GM21528 (cell line): ENCODE data around the gene CNTROB.

ENCODE experiments used
- ATAC-seq: cut with Tn5 transposase; IDR thresholded peaks from one replicate; pipeline ENCODE4 v1.9.1; 2021; ENCODE audit warnings: mild to moderate bottlenecking, moderate library complexity; ENCODE audit not compliant: unreplicated experiment, low FRiP score

CNTROB gene

DNA sequence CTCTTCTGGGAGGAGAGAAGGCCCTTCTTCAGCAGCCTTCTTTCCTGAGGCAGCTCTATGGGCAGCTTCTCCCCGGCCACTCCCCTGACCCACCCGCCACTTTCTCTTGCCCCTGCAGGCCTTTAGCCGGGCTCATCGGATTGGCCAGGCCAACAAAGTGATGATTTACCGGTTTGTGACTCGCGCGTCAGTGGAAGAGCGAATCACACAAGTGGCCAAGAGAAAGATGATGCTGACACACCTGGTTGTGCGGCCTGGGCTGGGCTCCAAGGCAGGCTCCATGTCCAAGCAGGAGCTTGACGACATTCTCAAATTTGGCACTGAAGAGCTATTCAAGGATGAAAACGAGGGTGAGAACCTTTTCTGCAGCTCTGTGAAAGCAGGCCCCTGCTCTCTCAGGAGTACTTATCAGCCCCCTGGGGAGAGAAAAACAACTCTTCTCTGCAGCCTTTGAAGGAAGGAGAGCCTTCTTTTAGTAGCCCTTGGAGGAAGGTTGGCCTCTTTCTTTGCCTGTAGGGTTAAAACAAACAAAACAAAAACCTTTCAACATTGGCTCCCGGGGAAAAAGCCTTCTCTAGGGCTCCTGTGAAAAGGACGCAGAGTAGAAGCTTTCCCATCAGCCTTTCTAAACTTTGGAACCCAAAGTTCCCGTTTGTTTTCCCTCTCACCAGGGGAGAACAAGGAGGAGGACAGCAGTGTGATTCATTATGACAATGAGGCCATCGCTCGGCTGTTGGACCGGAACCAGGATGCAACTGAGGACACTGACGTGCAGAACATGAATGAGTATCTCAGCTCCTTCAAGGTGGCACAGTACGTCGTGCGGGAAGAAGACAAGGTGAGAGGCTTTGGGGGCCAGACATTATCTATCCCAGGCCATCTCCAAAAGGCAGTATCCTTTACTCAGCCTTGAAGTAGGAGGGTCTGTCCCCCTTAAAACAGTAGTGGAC lies 28.6 kb upstream of the CNTROB start:
- ATAC-seq, result no peak

DNA sequence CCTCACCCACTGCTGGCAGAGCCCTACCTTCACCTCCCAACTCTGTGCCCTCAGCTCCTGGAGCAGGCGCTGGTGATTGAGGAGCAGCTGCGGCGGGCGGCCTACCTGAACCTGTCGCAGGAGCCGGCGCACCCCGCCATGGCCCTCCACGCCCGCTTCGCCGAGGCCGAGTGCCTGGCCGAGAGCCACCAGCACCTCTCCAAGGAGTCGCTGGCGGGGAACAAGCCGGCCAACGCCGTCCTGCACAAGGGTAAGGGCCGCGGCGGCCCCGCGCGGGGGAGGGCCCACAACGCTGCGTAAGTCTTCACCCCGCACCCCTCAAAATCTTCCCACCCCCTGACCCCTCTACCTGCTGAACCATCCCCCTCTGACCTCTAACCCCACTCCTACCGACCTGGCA lies 22.9 kb upstream of the CNTROB start:
- no peak for ATAC-seq

DNA sequence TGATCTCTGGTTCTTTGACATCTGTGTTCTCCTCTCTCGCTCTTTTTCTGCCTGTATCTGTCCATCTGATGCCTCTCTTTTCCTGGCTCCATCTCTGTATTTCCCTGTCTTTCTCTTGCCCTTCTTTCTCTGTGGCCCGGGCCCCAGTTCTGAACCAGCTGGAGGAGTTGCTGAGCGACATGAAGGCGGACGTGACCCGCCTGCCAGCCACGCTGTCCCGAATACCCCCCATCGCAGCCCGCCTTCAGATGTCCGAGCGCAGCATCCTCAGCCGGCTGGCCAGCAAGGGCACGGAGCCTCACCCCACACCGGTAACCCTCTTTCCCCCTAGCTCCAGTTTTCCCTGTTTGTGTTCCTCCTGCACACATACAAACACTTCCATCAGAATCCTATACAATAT lies 21.7 kb upstream of the CNTROB start:
- ATAC-seq, result no peak

DNA sequence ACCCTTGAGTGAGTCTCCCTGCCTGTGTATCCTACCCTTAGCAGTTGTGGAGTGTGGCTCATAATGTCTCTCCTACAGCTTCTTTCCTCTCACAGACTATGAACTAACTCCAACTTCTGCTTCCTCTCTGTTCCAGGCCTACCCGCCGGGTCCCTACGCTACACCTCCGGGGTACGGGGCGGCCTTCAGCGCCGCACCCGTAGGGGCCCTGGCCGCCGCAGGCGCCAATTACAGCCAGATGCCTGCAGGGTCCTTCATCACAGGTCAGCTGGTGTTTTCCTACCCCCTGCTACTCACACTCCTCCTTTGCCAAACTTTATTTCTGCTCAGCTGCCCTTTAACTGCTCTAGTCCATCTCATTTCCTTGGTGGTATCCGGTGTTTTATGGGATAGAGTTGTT lies 21.3 kb upstream of the CNTROB start:
- ATAC-seq, result no peak

GRCh38 chr17:7911116-7911515 lies 20.9 kb upstream of the CNTROB start:
- ATAC-seq, result no peak

GRCh38 chr17:7912927-7913524 lies 19.0 kb upstream of the CNTROB start:
- ATAC-seq, result no peak

GRCh38 chr17:7915179-7915610 lies 16.8 kb upstream of the CNTROB start:
- ATAC-seq, result peak; percentile 25

DNA sequence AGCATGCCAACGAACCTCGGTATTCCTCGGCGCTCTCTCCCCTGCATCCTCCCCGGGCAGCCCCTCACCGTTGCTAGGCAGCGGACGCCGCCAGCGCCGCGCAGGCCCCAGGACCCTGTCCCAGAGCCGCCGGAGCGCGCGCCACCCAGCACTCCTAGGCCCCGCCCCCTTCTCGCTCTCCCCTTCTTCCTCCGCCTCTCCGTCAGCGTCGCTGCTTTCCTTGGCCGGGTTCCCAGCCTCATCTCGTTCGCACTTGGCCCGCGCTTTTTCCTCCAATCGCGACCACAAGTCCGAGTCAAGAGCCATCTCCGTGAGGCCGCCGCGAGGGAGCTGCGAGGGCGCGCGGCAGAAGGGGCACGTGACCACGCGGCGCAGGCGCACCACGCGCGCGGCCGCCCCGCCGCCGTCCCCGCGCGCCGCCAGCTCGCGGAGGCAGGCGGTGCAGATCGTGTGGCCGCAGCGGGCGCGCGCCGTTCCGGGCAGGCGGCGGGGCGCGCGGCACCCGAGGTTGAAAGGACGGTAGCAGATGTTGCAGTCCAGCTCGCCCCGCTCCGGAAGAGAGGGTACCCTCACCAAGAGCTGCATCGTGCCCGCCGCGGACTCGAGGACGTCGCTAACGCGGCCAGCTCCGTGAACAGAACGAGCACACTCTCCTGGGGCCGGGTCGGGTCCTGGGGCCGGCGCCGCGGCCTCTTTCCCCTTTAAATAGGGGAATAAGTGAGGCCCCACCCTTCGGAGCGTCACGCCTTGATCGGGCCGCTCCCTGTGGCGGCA lies 16.2 kb upstream of the CNTROB start, which contains the start of gene RNF227:
Gene RNF227, minus strand, starts transcription at position 679 of the 774 bp plus-strand sequence. Its CDS starts 94 bp downstream, at position 585.
- ATAC-seq, result peak; percentile 53

GRCh38 chr17:7916385-7916682 lies 15.7 kb upstream of the CNTROB start:
- no peak for ATAC-seq

- ATAC-seq, result no peak
Observed at GRCh38 chr17:7916808-7917207, 15.2 kb upstream of the CNTROB start.

DNA sequence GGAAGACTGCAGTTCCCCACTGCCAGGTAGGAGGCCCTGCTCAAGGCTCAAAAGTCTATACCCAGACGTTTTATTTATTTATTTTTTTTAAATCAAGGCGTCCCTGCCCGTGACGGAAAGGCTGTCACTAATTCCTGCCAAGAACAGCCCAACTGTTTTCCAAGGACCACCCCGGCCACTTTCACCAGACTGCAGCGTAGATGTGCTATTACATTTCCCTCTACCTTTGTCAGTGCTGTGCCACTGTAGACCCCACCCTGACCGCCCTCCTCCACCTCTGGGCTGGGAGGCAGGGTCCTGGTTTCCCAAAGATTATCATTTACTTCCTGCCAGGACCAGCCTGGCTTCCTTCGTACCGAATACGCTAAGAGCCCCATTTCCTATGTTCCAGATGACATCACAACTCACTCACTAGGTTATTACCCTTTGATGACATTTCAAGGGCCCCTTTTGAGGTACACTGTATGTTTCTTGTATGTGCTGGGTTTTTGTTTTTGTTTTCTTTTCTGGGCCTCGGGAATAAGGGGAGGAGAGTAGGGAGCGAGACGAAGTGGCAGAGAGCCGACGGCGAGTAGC lies 9.6 kb upstream of the CNTROB start:
- no peak for ATAC-seq

- ATAC-seq, result no peak
Observed at GRCh38 chr17:7922845-7923628, 9.0 kb upstream of the CNTROB start.

- no peak for ATAC-seq
Observed at GRCh38 chr17:7927596-7927995, 4.4 kb upstream of the CNTROB start.

DNA sequence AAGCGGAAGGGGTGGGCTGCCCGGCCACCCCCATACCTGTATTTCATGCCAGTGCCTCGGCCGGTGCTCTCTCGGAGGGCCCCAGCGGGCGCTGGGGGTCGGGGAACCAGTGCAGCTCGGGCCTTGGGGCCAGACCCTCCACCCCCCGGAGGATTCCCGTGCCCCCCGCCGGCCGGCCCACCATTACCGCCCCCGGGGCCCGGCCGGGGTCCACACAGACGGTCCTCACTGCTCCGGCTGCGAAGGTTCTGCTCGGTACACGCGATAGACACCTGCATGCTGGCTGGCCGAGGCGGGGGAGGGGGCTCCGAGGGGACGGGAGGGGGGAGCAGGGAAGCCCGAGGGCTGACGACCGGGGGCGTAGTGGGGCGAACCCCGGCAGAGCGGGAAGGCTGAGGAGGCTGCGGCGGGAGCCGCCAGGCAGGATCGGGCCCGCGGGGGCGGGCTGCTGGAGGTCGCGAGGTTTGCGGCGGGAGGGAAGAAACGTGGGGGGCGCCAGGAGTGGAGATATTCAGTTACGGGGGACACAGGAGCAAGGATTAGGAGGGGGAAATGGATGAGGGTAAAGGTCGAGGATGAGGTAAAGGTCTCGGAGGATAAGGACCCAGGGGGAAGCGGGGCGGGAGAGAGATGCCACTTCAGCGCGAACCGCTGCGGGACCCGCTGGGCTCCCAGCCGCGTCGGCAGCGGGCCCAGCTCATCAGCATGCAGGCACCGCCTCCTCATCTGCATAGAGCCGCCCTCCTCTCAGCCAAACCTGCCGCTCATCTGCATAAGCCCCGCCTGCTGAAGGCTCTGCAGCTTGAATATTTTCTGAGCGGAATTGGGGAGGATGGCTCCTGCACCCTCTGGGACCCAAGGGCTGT lies 2.6 kb upstream of the CNTROB start, which contains the start of gene KCNAB3:
Gene KCNAB3, minus strand, starts transcription at position 699 of the 866 bp plus-strand sequence. Its CDS starts 421 bp downstream, at position 278.
- no peak for ATAC-seq

- no peak for ATAC-seq
Observed at GRCh38 chr17:7930841-7931631, 970 bp upstream of the CNTROB start.

- ATAC-seq, result peak; percentile 26
Observed at GRCh38 chr17:7932483-7932891, 481 bp downstream of the CNTROB start.

DNA sequence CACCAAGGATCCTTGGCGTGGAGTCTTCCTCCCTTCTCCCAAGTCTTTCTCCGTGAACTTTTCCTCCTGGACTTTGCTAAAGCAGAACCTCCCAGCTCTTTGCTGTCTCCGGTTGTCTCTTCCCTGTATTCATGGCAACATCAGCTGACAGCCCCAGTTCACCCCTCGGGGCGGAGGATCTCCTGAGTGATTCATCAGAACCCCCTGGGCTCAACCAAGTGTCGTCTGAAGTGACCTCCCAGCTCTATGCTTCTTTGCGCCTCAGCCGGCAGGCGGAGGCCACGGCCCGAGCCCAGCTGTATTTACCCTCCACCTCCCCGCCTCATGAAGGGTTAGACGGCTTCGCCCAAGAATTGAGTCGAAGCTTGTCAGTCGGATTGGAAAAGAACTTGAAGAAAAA lies 943 bp downstream of the CNTROB start:
- no peak for ATAC-seq

GRCh38 chr17:7935859-7936258 lies 3.9 kb downstream of the CNTROB start:
- no peak for ATAC-seq
